Breast epithelium (tissue), 3 donors: ENCODE data around the gene DDHD1.

Experiments
- POLR2A ChIP-seq: fragments of 450-650 bp; IDR thresholded peaks from one replicate; pipeline ENCODE4 v1.6.1; 2016; ENCODE audit warnings: antibody characterized with exemption, mild to moderate bottlenecking, moderate library complexity
- POLR2AphosphoS5 ChIP-seq, 3 donors: sonication (generic); formaldehyde crosslinking; IDR thresholded peaks; one replicate each; pipeline ENCODE4 v1.6.1; 2017; ENCODE audit warnings: antibody characterized with exemption in 3 of 3
- TF ChIP-seq, protein P1 (sequence below), 3 donors: fragments of 450-650 bp; IDR thresholded peaks; one replicate each; pipeline ENCODE4 v1.5.1; 2016 to 2017; ENCODE audit warnings: antibody characterized with exemption in 3 of 3, mild to moderate bottlenecking in 3 of 3, moderate library complexity in 3 of 3

DNA sequence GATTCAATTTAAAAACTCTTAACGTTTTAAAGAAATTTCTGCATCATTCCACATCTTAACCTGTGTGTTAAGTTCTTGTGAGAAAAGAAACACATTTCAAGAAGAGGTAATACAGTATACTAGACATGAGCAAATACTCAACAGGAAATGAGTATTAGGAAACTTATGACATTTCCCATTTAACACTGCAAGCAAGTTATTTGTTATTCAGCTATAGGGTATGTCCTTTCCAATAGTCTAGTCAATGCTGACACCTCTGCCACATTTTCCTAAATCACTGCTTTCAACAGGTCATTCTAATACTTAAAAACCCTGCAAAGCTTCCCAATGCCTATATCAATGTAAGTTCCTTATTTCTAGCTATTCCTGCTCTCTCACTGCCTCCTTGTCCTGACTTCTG lies 93.1 kb downstream of the DDHD1 start:
- TF ChIP-seq POLR2A (no peak), POLR2AphosphoS5 (IDR thresholded peaks at IDR 0.05) (no peak)
- TF ChIP-seq, protein P1, sequence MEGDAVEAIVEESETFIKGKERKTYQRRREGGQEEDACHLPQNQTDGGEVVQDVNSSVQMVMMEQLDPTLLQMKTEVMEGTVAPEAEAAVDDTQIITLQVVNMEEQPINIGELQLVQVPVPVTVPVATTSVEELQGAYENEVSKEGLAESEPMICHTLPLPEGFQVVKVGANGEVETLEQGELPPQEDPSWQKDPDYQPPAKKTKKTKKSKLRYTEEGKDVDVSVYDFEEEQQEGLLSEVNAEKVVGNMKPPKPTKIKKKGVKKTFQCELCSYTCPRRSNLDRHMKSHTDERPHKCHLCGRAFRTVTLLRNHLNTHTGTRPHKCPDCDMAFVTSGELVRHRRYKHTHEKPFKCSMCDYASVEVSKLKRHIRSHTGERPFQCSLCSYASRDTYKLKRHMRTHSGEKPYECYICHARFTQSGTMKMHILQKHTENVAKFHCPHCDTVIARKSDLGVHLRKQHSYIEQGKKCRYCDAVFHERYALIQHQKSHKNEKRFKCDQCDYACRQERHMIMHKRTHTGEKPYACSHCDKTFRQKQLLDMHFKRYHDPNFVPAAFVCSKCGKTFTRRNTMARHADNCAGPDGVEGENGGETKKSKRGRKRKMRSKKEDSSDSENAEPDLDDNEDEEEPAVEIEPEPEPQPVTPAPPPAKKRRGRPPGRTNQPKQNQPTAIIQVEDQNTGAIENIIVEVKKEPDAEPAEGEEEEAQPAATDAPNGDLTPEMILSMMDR (IDR thresholded peaks at IDR 0.05) = no peak
